ENCODE results near the gene FOXP4.

DNA sequence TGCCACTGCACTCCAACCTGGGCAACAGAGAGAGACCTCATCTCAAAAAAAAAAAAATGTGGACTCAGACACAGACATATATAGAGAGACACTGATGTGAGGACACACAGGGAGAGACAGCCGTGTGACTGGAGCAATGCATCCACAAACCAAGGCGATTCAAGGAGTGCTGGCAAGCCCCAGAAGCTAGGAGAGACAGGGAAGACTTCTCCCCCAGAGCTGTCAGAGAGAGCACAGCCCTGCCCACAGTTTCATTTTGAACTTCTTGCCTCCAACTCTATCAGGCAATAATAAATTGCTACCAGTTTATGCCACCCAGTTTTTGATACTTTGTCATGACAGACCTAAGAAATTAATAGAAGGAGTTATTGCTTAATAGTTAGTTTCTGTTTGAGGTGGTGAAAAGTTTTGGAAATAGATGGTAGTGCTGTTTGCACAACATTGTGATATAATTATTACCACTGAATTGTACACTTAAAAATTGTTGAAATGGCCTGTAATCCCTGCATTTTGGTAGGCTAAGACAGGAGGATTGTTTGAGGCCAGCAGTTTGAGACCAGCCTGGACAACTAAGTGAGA is 87.0 kb downstream of the FOXP4 start:
- TF ChIP-seq, protein P1, sequence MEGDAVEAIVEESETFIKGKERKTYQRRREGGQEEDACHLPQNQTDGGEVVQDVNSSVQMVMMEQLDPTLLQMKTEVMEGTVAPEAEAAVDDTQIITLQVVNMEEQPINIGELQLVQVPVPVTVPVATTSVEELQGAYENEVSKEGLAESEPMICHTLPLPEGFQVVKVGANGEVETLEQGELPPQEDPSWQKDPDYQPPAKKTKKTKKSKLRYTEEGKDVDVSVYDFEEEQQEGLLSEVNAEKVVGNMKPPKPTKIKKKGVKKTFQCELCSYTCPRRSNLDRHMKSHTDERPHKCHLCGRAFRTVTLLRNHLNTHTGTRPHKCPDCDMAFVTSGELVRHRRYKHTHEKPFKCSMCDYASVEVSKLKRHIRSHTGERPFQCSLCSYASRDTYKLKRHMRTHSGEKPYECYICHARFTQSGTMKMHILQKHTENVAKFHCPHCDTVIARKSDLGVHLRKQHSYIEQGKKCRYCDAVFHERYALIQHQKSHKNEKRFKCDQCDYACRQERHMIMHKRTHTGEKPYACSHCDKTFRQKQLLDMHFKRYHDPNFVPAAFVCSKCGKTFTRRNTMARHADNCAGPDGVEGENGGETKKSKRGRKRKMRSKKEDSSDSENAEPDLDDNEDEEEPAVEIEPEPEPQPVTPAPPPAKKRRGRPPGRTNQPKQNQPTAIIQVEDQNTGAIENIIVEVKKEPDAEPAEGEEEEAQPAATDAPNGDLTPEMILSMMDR (conservative IDR thresholded peaks at IDR 0.05; ENCODE audit: low read length) = no peak
- no peak for TF ChIP-seq EZH2phosphoT487 (IDR thresholded peaks at IDR 0.05; ENCODE audit: borderline replicate concordance, low read depth, low read length)

Measured in OCI-LY7 (cell line).